Stomach (tissue), 9 donors: Measurements from ENCODE around the gene DMRTB1. TPM values are rescaled to one million over a fixed set of nuclear protein-coding genes. Genes with fewer than 3 reads are reported as not detected.

Experiments used
- DNase-seq, 2 donors: peaks; one replicate each; pipeline versions ENCODE4 v3.0.0 to v3.0.0-alpha.2; 2013 to 2019
- H3K27ac ChIP-seq, 5 donors: fragments of 200-600 bp in 4 of 5; sonication (generic) in 4 of 5; one replicate each; pipeline ENCODE4 v1.5.1; 2013 to 2019; ENCODE audit warnings: mild to moderate bottlenecking in 1 of 5, moderate library complexity in 1 of 5
- H3K27me3 ChIP-seq, 3 donors: fragments of 200-600 bp; sonication (generic); one replicate each; pipeline ENCODE4 v1.5.1; 2017 to 2019; ENCODE audit warnings: mixed run types in 1 of 3
- H3K36me3 ChIP-seq, 4 donors: fragments of 200-600 bp; sonication (generic); 1 replicate in 3 of 4; 2 replicates in 1 of 4; pipeline ENCODE4 v1.5.1; 2016 to 2019
- H3K4me1 ChIP-seq, 4 donors: fragments of 200-600 bp; sonication (generic); one replicate each; pipeline ENCODE4 v1.5.1; 2016 to 2019
- H3K4me3 ChIP-seq, 4 donors: fragments of 200-600 bp; sonication (generic) in 3 of 4; one replicate each; pipeline ENCODE4 v1.5.1; 2016 to 2019; ENCODE audit warnings: mild to moderate bottlenecking in 1 of 4
- H3K9me3 ChIP-seq, 4 donors: fragments of 200-600 bp; sonication (generic); one replicate each; pipeline ENCODE4 v1.5.1; 2016 to 2019
- EP300 ChIP-seq: sonication (generic); formaldehyde crosslinking; IDR thresholded peaks from one replicate; pipeline ENCODE4 v1.6.1; 2017; ENCODE audit warnings: antibody characterized with exemption
- POLR2A ChIP-seq, 4 donors: fragments of 450-650 bp; IDR thresholded peaks; one replicate each; pipeline ENCODE4 v1.6.1; 2016; ENCODE audit warnings: antibody characterized with exemption in 4 of 4, control low read depth in 2 of 4, mild to moderate bottlenecking in 1 of 4, moderate library complexity in 1 of 4
- POLR2AphosphoS5 ChIP-seq, 3 donors: sonication (generic); formaldehyde crosslinking; IDR thresholded peaks; one replicate each; pipeline ENCODE4 v1.6.1; 2016; ENCODE audit warnings: antibody characterized with exemption in 3 of 3
- WGBS, 5 donors: extraction: QIAGEN DNeasy Blood & Tissue Kit in 3 of 5; methylation state at CpG; one replicate each; pipeline versions ENCODE4 v1.1.5 to v1.1.7; 2013 to 2018; 5-methylcytosine and 5-hydroxymethylcytosine counted together
- intact Hi-C: fragments of 100-400 bp; cut with DNase I; formaldehyde crosslinking; loops from one replicate; pipeline ENCODE4 v1.15.1; 2023; ENCODE audit warnings: low total_unique reads
- polyA plus RNA-seq, 3 donors: library from polyadenylated mRNA; stranded (reverse); fragments of 200-250 nt; gene quantifications; one replicate each; pipeline ENCODE4 v1.2.3, GENCODE V29; 2013
- total RNA-seq, 5 donors: library from RNA; depleted of rRNA; stranded (reverse); fragments of >200 nt; gene quantifications; one replicate each; pipeline versions ENCODE4 v1.1.0 to v1.2.3, GENCODE V29; 2014 to 2016
- TF ChIP-seq, protein P1 (sequence below), 7 experiments: fragments of 450-650 bp in 4 of 7; fragments of 200-600 bp in 3 of 7; sonication (generic) in 3 of 7; IDR thresholded peaks; one replicate each; pipeline ENCODE4 v1.5.1; 2016 to 2019; ENCODE audit warnings: antibody characterized with exemption in 7 of 7, control low read depth in 2 of 7, mild to moderate bottlenecking in 1 of 7
- donor health status: healthy with polysubstance abuse.
- donor health status: Bipolar disorder and iron deficiency.
- donor health status: healthy.

Gene DMRTB1
- total and polyA plus RNA-seq, 8 donors: not detected

DNA sequence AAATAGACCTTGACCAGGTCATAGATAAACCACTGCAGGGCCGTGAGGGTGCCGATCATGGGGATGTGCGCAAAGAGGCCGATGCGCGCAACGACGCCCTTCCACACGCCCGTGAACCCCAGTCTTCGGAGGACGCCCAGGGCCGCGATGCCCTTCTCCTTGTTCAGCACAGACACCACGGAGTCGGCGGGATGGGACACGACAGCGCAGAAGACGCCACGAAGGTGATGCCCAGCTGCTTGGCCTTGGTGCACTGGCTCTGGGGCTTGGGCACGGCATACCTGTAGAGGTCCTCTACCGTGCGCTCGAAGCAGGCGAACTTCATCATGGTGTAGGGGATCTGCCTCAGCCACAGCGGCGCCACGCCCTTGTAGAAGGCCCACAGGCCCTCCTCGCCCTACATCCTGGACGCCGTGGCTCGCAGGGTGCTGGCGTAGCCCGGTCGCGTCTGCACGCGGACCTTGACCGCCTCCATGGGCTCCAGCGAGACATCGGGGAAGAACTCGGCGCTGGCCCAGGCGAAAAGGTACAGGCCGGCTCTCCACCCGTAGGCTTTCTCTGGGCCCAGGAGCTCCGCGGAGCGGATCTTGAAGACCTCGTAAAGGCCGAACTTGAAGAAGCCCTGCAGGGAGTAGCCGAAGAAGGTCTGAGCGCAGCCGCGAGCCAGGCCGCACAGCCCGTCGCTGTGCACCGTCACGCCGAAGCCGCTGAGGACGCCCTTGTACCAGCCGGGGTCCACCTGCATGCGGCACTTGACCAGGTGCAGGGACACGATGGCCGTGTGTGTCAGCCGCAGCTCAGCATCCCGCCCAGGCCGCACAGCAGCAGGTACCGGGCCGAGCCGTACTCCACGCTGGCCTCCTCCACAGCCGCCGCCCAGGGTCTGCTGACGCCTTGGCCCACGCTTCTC is 20.5 kb upstream of the DMRTB1 start:
- peaks cover 0 to 10% (median 0%) of the 10 kb centered on the region in 3 donors for H3K27me3 ChIP-seq
- H3K4me1 ChIP-seq: no peaks in the 10 kb centered on the region
- 96 to 99% (median 98%) methylated on average over 63 to 79 of the region's 79 CpGs for WGBS, 5 donors
- H3K4me3 ChIP-seq: no peak overlapping the region
- intact Hi-C loops: no loop called here
- TF ChIP-seq, protein P1, sequence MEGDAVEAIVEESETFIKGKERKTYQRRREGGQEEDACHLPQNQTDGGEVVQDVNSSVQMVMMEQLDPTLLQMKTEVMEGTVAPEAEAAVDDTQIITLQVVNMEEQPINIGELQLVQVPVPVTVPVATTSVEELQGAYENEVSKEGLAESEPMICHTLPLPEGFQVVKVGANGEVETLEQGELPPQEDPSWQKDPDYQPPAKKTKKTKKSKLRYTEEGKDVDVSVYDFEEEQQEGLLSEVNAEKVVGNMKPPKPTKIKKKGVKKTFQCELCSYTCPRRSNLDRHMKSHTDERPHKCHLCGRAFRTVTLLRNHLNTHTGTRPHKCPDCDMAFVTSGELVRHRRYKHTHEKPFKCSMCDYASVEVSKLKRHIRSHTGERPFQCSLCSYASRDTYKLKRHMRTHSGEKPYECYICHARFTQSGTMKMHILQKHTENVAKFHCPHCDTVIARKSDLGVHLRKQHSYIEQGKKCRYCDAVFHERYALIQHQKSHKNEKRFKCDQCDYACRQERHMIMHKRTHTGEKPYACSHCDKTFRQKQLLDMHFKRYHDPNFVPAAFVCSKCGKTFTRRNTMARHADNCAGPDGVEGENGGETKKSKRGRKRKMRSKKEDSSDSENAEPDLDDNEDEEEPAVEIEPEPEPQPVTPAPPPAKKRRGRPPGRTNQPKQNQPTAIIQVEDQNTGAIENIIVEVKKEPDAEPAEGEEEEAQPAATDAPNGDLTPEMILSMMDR (IDR thresholded peaks at IDR 0.05): no peak
- TF ChIP-seq POLR2A (IDR thresholded peaks at IDR 0.05) (no peak), EP300 (no peak), POLR2AphosphoS5 (IDR thresholded peaks at IDR 0.05) (no peak)
- no peaks in the 10 kb centered on the region for H3K36me3 ChIP-seq
- no peak overlapping the region for H3K27ac ChIP-seq
- H3K9me3 ChIP-seq: no peaks in the 10 kb centered on the region
- DNase-seq: no peak

GRCh38 chr1:53439337-53440207 is 19.6 kb upstream of the DMRTB1 start:
- WGBS, 5 donors: 94 to 98% (median 96%) methylated on average over 31 to 58 of the region's 58 CpGs
- Histone ChIP-seq H3K27ac (no peak overlapping the region), H3K4me1 (no peaks in the 10 kb centered on the region), H3K4me3 (no peak overlapping the region), H3K36me3 (no peaks in the 10 kb centered on the region), H3K9me3 (no peaks in the 10 kb centered on the region), H3K27me3 (peaks cover 0 to 6% (median 0%) of the 10 kb centered on the region in 3 donors)
- no peak for DNase-seq
- intact Hi-C loops: no loop called here
- no peak for TF ChIP-seq EP300
- TF ChIP-seq POLR2A (IDR thresholded peaks at IDR 0.05): no peak
- TF ChIP-seq, protein P1 (IDR thresholded peaks at IDR 0.05): no peak
- TF ChIP-seq POLR2AphosphoS5 (IDR thresholded peaks at IDR 0.05): no peak

GRCh38 chr1:53440633-53441032 is 18.6 kb upstream of the DMRTB1 start:
- H3K36me3 ChIP-seq: no peaks in the 10 kb centered on the region
- H3K9me3 ChIP-seq: no peaks in the 10 kb centered on the region
- intact Hi-C loops: no loop called here
- no peaks in the 10 kb centered on the region for H3K4me1 ChIP-seq
- WGBS, 5 donors: 92 to 97% (median 94%) methylated on average over 6 of the region's 6 CpGs
- H3K4me3 ChIP-seq: no peak overlapping the region
- H3K27ac ChIP-seq: no peak overlapping the region
- no peak for TF ChIP-seq POLR2AphosphoS5 (IDR thresholded peaks at IDR 0.05)
- TF ChIP-seq EP300: no peak
- TF ChIP-seq POLR2A (IDR thresholded peaks at IDR 0.05): no peak
- TF ChIP-seq, protein P1 (IDR thresholded peaks at IDR 0.05): no peak
- H3K27me3 ChIP-seq: peaks cover 0 to 5% (median 0%) of the 10 kb centered on the region in 3 donors
- no peak for DNase-seq

- intact Hi-C loops: no loop called here
- H3K27ac ChIP-seq: no peak overlapping the region
- no peaks in the 10 kb centered on the region for H3K9me3 ChIP-seq
- H3K36me3 ChIP-seq: no peaks in the 10 kb centered on the region
- no peak for DNase-seq
- H3K27me3 ChIP-seq: no peaks in the 10 kb centered on the region
- H3K4me3 ChIP-seq: no peak overlapping the region
- no peak for TF ChIP-seq EP300
- H3K4me1 ChIP-seq: no peaks in the 10 kb centered on the region
- WGBS, 5 donors: 20 to 51% (median 37%) methylated on average over 2 of the region's 2 CpGs
These were observed 16.9 kb upstream of the DMRTB1 start for GRCh38 chr1:53442299-53442698.
